ENCODE data around the gene PLA2G6.

Gene PLA2G6

GRCh38 chr22:38214302-38215056 lies 32.8 kb upstream of the PLA2G6 start:
- no peak for FAIRE-seq

- no peak for FAIRE-seq
Observed at GRCh38 chr22:38213990-38214301, 32.3 kb upstream of the PLA2G6 start.

GRCh38 chr22:38213319-38213989 lies 31.8 kb upstream of the PLA2G6 start:
- FAIRE-seq: no peak

GRCh38 chr22:38212442-38212841 lies 30.8 kb upstream of the PLA2G6 start:
- FAIRE-seq: no peak

GRCh38 chr22:38211556-38211955 lies 29.9 kb upstream of the PLA2G6 start:
- no peak for FAIRE-seq

GRCh38 chr22:38208551-38208968 lies 26.9 kb upstream of the PLA2G6 start:
- FAIRE-seq: no peak

- no peak for FAIRE-seq
Observed at GRCh38 chr22:38207898-38208432, 26.3 kb upstream of the PLA2G6 start.

- FAIRE-seq: no peak
Observed at GRCh38 chr22:38205261-38206128, 23.9 kb upstream of the PLA2G6 start.

GRCh38 chr22:38204784-38205183 lies 23.2 kb upstream of the PLA2G6 start:
- no peak for FAIRE-seq

GRCh38 chr22:38203855-38204514 lies 22.4 kb upstream of the PLA2G6 start:
- FAIRE-seq: no peak

GRCh38 chr22:38203090-38203810 lies 21.6 kb upstream of the PLA2G6 start:
- no peak for FAIRE-seq

- no peak for FAIRE-seq
Observed at GRCh38 chr22:38202437-38203089, 20.9 kb upstream of the PLA2G6 start.

- FAIRE-seq: no peak
Observed at GRCh38 chr22:38201711-38202436, 20.2 kb upstream of the PLA2G6 start, which contains the start of gene MAFF. Gene MAFF (plus strand): TSS chr22:38201994. CDS start chr22:38213854, 11,860 bp downstream.

GRCh38 chr22:38201371-38201710 lies 19.7 kb upstream of the PLA2G6 start:
- FAIRE-seq: no peak

- FAIRE-seq: no peak
Observed at GRCh38 chr22:38199826-38200559, 18.4 kb upstream of the PLA2G6 start.

- FAIRE-seq: no peak
Observed at GRCh38 chr22:38196791-38197419, 15.3 kb upstream of the PLA2G6 start.

- FAIRE-seq: no peak
Observed at GRCh38 chr22:38193580-38193979, 11.9 kb upstream of the PLA2G6 start.

GRCh38 chr22:38192475-38192863 lies 10.8 kb upstream of the PLA2G6 start:
- no peak for FAIRE-seq

- FAIRE-seq: no peak
Observed at GRCh38 chr22:38191731-38192474, 10.3 kb upstream of the PLA2G6 start.
